LoVo (cell line): ENCODE results near the gene C14orf39.

ENCODE experiments used
- DNase-seq: peaks from one replicate; pipeline ENCODE4 v3.0.0-alpha.2; 2016; ENCODE audit warnings: low spot score

The C14orf39 gene, protein sequence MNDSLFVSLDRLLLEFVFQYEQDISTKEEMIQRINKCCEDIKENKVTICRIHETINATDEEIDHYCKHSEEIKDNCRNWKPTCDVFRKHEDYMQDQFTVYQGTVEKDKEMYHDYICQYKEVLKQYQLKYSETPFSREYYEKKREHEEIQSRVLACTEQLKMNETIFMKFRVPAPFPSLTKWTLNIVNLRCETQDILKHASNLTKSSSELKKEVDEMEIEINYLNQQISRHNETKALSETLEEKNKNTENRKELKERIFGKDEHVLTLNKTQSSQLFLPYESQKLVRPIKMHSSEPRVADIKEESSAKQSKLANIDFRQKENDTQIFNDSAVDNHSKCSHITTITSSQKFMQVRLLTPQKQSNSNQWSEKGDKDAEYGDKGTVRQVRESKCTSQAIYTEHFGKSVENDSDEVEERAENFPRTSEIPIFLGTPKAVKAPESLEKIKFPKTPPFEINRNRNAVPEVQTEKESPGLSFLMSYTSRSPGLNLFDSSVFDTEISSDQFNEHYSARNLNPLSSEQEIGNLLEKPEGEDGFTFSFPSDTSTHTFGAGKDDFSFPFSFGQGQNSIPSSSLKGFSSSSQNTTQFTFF

DNA sequence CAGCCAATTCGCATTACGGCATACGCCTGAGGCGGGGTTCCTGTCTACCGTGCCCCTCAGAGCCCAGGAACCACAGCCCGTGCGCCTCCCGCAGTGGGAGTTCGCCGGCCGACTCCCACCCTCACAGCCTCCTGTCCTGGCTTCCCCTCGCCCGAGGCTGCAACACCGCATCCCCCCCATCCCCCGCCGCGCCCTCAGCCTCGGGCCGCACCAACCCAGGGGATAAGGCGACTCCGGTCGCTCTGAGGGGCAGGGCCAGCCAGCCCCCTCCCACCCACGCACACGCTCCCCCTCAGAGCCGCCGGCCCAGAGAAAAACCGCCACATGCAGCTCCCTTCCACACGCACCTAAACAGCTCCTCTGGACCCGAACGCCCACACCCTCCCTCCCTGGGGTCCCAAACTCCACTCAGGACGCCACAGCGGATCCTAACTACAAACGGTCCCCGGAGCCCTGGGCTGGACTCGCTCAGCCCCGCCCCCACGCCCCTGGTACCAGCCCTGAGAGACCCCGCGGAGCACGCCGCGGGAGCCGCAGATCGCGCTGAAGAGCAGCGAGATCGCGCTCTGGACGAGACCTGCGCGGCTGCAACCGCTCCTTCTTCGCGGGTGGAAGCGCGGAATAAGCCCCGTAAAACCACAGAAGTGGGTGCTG, at the start of gene C14orf39:
TSS of gene C14orf39 (minus strand) at position 466 of the 654 bp plus-strand sequence. CDS start 985 bp downstream, outside the sequence.
- DNase-seq, result no peak

DNA sequence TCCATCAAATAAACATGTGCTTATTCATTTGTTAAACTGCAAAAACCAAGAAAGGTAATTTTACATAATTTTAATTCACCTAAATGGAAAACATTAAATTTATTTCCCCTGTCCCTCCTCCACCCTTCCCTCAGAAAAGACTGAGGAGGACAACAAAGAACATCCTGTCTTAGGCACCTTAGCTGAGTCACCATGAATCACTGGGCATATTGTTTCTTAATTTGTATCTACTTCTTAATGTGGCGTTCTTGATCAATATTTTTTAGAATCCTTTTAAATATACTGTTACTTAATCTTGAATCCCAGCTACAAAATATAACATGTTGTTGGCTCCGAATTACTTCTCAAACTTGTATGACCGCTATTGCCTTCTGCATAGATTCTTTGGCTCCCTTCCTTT, 46.6 kb upstream of the C14orf39 start:
- no peak for DNase-seq

DNA sequence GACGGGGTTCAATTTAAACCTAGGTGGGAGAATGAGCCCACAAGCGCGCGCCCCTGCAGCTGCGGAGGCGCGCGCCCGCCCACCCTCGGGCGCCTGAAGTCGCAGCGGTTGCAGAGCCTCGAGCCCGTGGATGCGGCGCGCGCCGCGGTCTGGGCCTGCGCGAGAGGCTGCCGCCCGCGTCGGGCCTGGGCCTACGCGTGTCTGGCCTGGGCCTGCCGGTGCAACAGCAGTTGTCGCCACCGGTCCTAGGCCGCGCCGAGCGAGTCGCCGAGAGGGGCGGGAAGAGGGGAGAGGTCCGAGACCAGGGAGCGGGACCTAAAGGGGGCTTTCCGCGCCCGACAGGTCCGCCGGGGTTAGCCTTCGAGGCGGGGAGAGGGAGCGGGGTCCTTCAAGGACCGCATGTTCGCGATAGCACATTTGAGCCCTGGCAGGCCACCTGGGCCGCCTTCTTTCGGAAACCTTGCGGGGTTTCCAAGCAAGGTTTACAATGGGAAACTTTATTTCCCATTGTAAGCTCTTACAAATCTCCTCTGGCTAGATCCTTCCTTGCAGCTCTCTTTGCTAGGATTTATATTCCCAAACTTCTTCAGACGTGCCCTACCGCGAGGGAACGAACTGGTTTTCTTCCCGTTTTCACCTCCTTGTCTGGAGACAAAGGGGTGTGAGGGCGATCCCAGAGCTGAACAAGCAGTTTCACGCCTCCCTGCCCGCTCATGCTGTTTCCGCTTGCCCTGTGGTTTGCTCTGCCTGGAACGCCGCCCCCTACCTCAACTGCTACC, 29.8 kb upstream of the C14orf39 start:
- no peak for DNase-seq

DNA sequence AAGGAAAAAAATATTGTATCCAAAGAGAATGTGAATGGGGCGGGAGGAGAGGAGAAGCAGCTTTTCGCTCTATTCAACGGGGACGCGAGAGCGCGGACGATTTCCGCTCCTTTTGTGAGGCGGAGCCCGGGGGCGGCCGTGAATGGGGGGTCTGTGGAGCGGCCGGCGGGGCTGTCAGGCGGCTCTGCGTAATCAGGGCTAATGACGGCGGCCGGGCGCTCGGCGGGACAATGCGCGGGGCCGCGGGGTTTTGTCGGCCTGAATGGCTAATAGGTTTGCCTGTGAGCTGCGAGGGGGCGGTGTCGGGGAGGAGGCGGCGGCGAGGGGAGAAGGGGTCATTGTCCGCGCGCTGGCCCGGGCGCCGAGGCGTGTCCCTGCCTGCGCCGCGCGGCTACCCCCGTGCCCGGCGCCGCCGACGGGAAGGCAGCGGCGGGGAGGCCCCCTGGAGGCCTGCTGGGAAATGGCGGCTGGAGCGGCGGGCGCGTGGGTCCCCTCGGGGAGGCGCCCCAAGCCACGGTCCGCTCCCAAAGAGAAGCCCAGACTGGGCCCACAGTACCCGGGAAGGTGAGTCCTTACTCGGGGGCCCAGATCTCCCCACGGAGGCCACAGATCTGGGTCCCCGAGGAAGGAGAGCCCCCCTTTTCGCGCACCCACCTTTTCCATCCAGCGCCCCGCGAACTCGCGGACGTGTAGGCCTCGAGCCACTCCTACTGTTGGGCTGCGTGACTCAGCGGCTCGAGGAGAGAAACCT, 29.1 kb upstream of the C14orf39 start:
- DNase-seq, result no peak

DNA sequence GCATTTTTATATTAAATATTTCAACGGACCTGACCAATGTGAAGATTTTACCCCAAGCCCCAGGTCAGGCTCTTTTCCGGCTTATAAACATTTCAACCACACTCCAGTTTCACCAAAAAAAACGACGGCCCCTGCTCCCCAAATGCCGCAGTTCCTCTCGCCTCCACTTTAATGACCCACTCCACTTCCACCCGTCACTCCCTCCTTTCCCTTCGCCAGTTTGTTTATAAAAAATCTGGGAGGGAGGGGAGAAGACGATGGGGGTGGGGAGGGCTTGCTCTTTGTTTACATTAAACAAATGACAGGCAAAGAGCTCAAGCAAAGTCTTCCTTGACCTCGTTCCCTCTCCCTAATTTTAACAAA, 28.5 kb upstream of the C14orf39 start:
- DNase-seq, result no peak

DNA sequence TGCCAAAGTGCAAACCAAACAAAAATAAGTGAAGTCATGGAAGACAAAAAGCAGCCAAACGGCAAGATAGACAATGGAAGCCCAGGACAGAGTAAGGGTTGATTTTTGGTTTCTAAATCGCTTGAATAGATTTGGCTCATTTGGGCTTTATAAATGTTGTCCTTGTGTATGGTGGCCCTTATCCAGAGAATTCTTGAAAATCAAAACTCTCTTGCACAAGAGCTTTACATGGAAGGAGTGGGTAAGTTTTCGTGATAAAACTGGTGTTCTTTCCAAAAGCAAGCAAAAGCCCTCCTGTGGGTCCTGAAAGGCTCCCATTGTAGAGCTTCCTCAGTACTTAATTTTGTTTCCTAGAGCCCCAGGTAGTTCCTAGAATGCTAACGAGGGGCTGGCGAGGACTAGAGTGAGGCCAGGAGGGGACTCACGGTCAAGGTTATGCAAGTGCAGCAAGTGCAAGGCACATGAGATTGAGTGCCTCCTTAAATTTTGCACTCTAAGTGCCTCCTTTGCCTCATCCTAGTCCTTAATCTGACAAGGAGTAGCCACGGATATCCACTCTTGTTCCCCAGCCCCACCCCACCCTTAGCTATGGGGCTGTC, 27.2 kb upstream of the C14orf39 start:
- DNase-seq, result no peak

DNA sequence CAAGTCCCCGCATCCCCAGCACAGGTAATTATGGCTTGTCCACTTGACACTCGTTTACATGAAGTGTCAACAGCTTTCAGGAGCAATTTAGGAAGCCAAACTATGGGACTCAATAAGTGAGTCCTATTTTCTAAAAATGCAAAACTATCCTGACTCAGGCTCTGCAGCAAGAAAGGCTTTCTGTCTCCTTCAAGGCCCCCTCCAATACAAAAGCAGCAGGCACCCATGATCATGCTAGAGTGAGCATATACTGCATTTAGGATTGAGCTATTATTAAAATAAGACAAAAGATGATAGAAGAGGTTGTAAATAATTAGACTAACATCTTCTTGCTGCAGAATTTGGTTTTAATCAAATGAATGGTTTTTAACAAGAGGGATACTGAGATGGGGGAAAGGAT, 26.3 kb upstream of the C14orf39 start:
- DNase-seq, result no peak

DNA sequence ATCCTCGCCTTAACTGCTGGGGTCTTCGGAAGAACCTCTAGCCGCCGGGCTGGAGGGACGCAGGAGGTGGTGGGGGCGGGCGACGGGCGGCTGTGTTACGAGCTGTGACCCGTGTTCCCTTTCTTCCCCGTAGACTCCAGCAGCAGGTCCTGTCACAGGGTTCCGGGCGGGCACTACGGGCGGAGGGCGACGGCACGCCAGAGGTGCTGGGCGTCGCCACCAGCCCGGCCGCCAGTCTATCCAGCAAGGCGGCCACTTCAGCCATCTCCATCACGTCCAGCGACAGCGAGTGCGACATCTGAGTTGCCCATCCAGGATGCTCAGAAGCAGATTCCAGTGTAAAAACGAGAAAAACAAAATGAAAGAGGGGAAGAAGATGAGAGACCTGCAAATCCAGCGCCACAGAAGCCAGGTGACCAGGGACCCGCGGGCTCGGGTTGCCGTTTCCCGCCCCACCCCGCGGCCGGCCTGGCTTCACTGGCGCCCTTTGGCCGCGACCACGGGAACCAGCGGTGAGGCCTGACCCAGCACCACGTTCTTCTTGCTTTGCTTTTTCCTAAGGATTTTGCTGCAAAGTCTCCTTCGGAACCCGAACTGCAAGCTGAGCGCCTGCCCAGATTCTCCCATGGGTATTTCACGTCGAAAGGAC, 25.2 kb upstream of the C14orf39 start:
- no peak for DNase-seq

DNA sequence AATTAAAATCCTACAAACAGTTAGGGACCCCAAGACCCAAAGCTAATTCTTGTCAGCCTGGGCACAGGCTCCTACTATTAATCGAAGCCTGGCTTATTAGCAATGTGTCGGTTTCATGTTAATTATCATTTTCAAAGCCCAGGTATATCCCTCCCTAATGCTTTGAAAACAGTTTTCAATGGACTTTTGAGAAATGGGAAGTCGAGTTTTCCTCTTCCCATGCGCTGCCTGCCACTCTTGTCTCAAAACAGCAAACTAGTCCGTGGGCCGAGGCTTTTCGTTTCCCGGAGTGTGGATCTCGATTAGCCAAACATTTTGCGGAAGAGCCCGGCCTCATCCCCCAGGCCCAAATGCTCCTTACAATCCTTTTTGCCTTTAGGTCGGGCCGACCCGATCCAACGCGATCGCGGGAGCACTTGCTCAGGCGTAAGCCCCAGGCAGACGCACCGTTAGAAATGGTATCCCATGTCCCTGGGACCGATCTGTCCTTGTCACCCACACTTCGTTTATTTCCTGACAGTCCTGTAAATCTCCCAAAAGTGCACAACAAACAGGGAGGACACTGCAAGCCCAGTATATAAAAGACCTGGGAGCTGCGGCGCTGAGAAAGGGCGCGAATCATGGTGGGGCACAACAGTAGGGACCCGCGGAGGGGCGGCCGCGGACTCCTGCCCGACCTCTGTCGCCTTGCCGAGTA, 24.5 kb upstream of the C14orf39 start:
- no peak for DNase-seq

DNA sequence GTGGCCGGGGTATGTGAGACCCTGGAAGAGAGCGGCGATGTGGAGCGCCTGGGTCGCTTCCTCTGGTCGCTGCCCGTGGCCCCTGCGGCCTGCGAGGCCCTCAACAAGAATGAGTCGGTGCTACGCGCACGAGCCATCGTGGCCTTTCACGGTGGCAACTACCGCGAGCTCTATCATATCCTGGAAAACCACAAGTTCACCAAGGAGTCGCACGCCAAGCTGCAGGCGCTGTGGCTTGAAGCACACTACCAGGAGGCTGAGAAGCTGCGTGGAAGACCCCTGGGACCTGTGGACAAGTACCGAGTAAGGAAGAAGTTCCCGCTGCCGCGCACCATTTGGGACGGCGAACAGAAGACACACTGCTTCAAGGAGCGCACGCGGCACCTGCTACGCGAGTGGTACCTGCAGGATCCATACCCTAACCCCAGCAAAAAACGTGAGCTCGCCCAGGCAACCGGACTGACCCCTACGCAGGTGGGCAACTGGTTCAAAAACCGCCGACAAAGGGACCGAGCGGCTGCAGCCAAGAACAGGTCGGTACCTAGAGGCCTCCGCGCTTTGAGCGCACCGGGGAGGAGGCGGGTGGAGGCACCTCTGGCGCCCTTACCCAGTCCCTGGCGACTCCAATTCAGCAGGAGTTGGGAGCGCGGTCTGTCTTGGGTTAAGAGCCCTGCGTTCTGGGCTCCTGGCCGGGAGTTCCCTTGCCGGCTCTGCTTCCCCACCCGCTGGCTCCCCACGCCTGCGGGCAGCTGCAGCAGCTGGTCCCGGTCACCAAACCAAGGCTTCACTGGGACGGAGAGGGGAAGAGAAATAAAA, 23.8 kb upstream of the C14orf39 start:
- DNase-seq, result no peak

DNA sequence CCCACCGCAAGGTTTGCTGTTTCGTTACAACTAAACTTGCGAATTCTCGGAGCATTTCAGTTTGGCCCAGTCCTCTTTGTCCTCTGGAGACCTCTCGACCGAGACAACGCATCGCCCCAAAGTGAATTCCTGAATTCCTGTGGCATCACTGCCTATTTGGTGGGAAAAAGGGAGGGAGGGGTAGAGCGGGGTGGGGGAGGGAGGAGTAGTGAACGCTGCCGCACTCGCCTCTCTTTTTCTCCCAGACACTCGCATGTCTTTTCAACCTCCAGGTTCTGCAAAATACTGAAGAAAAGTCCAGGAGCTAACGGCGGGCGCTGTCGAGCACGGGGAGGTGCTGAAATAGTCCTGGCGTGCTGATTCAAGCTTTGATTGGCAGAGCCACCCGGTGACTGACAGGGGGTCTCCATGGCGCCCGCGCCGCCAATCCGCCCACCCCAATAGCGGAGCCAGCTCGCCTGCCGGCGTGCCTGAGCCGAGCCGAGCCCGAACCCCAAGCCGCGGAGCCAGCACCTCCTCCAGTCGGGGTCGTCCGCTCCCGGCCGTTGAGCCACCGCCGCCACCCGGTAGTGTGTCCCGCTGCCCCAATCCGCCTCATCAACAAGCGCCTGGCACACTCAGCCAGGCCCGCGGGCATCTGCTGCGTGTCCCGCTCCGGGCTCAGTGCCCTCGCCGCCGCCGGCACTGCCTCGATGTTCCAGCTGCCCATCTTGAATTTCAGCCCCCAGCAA, 23.0 kb upstream of the C14orf39 start, which contains the start of gene SIX6:
TSS of gene SIX6 (plus strand) at position 440 of the 731 bp plus-strand sequence. CDS start at position 693, 253 bp downstream.
- DNase-seq, result no peak

DNA sequence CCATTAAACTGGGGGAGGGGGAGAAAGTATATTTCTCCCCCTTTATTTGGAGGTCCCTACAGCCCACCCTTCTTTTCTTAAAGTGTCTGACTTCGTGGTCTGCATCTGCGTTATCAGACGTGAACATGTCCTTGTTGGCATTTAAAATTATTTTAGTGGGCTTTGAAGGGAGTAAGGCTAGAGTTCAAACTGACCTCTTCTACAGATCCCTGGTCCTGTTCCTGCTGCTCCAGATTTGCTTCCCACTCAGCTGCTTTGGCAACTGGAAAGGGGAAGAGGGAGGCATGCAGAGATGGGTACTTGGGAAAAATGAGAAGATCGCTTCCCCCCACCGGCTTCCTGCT, 22.5 kb upstream of the C14orf39 start:
- no peak for DNase-seq

DNA sequence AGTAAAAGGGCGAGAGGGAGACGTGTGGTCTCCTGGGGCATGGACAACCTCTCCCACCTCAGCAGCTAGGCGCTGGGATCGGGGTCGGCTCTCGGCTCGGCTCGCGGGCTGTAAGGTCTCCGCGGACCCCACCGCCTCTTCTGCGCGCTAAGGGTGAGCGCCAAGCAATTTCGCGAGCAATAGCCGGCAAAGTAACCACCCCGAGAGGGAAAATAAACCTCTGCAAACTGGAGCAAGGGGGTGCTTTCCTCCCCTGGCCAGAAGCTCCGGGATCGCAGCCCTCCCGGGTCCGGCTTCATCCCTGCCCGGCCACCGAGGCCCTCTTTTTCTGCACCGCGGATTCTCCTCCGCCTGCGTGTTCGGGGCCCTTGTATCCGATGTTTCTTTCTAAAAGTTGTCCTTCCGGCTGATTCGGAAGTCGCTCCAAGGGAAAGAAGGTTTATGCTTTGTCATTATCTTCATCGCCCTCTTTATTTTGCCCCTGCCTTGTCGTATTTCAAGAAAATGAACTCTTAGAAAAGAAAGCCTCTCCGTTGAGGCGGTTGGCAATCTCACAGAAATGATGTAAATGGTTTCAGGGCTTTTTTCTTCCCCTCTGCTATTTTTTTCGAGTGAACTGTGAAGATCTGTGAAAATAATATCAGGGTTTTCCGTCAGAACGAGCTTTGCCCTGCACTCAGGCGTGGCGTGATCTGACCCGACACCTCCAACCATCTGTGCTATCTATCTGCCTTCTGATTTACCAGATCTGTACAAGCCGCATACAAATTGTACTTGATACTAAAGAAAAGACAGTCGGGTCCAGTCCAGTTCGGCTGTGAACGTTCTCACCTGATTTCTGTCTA, 21.3 kb upstream of the C14orf39 start:
- DNase-seq, result no peak

DNA sequence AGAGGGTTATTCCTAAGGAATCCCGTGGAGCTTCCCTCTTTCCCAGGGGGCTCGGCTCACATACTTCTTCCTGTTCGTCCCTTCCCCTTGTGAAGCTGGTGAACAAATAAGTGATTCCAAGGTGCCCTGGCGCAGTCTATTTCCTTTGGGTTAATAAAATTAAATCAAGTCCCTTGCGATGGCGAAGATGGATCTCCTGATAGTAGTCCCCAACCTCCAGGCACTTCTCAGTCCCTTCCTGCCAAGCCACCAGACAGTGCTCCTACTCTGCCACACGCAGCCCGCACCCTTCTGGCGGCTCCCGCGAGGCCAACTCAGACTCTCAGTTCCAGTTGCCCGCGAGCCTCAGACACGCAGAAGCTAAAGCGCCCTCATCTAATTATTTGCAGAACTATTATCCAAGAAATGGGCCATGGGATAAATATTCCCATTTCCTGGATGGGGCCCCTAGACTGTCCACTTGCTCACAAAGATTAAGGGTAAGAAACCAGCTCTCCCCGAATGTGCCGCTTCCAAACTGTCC, 20.7 kb upstream of the C14orf39 start:
- DNase-seq, result no peak

DNA sequence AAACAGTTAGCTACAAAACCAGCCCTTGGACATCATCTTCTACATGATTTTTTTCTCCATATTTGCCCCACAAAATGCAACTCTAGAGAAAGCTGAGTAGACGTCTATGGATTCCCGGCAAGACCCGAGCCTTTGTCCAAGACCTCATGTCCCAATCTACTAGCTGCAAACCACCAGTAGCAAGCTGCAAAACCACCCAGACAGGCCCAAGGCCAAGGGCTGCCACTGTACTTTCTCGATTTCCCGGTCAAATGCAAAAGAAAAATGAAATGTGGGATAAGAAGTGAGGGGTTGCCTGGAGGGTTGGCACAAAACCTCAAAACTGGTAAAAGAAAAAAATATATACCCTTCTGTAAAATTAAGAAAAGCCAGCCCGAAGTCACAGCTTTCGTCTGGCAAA, 20.1 kb upstream of the C14orf39 start:
- no peak for DNase-seq

DNA sequence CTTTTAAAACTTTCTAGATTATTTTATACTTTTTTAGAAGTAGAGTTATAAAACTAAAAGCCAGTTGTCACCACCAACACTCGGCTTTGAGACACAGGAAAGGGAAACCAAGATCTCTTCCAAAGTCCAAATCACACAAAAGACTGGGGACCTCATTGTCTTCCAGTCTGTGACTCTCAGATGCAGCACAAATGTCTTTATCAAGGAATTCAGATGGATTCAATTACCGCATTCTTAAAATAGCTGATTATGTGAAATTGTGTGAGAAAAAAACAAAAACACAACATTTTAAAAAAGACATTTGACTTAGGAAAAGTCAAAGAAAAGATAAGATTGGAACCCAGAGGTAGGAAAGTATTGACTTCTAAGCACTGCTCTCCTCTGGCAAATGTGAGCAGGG, 19.6 kb upstream of the C14orf39 start:
- DNase-seq, result no peak

DNA sequence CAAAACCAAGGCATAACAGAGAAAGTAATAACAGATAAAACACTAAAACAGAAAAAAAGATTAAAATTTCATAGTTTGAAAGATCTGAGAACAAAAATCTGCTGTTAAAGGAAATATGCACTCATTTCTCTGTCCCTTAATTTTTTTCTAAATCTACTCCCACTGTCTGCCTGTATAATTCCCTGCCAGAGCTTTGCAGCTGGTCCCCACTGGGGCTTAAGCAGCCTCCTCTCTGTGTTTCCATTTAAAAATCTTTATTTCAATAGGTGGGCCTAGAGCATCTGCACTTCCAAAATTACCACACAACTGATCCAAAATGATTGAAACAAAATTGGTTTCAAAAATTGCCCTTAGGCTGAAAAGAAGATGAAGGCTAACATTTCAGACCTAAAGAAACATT, 16.7 kb upstream of the C14orf39 start:
- no peak for DNase-seq
